Erythroblast (primary cell): ENCODE results near the gene TBX19.
"Not testable (repeated sequence)": the region's sequence is repeated elsewhere in the genome, so short reads cannot be mapped to it uniquely, and the experiment has no call there.

ENCODE experiments used
- GATA1 ChIP-seq: IDR thresholded peaks from 2 replicates; pipeline ENCODE4 v1.6.1; 2011; ENCODE audit warnings: low read depth, mild to moderate bottlenecking, control low read depth, low read length, moderate library complexity
- POLR2A ChIP-seq: IDR thresholded peaks from 2 replicates; pipeline ENCODE4 v1.6.1; 2011; ENCODE audit warnings: mild to moderate bottlenecking, low read length

DNA sequence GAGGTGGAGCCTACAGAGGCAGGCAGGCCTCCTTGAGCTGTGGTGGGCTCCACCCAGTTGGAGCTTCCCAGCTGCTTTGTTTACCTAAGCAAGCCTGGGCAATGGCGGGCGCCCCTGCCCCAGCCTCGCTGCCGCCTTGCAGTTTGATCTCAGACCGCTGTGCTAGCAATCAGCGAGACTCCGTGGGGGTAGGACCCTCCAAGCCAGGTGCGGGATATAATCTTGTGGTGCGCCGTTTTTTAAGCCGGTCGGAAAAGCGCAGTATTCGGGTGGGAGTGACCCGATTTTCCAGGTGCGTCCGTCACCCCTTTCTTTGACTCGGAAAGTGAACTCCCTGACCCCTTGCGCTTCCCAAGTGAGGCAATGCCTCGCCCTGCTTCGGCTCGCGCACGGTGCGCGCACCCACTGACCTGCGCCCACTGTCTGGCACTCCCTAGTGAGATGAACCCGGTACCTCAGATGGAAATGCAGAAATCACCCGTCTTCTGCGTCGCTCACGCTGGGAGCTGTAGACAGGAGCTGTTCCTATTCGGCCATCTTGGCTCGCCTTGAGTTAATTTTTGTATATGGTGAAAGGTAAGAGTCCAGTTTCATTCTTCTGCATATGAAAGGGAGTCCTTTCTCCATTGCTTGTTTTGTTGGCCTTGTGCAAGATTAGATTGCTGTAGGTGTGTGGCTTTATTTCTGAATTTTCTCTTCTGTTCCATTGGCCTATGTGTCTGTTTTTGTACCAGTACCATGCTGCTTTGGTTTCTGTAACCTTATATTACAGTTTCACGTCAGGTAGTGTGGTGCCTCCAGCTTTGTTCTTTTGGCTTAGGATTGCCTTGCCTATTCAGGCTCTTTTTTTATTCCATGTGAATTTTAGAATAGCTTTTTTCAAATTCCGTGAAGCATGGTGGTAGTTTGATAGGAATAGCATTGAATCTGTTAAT, 73.9 kb downstream of the TBX19 start:
- TF ChIP-seq POLR2A, GATA1: not testable (repeated sequence)
